GM18951 (cell line): ENCODE measurements around the gene CBX4.

Source experiments
- POLR2A ChIP-seq: IDR thresholded peaks from 4 replicates; pipeline ENCODE4 v1.6.1; 2011; ENCODE audit warnings: mild to moderate bottlenecking; ENCODE audit not compliant: insufficient read length, insufficient read depth; ENCODE audit errors: extremely low read depth
- in situ Hi-C: fragments of 300-500 bp; cut with MboI; formaldehyde crosslinking; loops from one replicate; pipeline ENCODE4 v1.12.0; 2022; ENCODE audit warnings: low sequenced_read_pairs, mixed read lengths, inconsistent platforms; ENCODE audit not compliant: unreplicated experiment

Gene CBX4

DNA sequence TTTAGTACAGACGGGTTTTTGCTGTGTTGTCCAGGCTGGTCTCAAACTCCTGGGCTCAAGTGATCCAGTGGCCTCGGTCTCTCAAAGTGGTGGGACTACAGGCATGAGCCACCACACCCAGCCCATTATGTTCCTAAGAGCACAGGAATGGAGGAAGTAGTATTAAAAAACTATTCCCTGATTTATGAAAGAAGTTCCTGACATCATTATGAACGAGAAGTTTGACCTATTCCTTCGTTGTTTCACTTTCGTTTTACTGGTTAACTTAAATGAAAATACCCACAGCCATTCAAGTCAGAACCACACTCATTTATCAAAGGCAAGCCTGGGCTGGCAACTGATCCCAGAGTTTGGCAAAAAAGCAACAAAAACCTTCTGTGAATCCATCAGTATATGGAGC is 13.5 kb upstream of the CBX4 start:
- in situ Hi-C loops: no loop called here

DNA sequence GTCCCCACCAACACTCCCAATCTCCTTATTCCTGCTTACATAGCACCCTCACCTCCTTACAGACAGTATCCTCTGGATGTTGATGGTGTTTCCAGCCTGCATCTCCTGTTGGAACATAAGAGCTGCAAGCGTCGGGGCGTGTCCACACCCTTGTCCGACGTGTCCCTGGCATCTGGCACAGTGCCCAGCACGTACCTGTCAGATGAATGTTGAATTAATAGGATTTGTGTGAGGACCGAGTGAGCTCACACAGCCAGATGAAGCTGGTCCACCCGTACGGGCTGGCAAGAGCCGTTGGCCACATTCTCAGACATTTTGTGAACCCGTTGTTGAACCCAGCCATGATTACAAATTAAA is 12.2 kb upstream of the CBX4 start:
- TF ChIP-seq POLR2A: no peak
- in situ Hi-C loops: no loop called here

More for the DNA sequence above, 13.5 kb upstream of the CBX4 start:
- no peak for TF ChIP-seq POLR2A

GRCh38 chr17:79850571-79851460 is 11.6 kb upstream of the CBX4 start:
- no peak for TF ChIP-seq POLR2A
- in situ Hi-C loops: no loop called here

GRCh38 chr17:79849953-79850352 is 10.7 kb upstream of the CBX4 start:
- TF ChIP-seq POLR2A: no peak
- in situ Hi-C loops: no loop called here

DNA sequence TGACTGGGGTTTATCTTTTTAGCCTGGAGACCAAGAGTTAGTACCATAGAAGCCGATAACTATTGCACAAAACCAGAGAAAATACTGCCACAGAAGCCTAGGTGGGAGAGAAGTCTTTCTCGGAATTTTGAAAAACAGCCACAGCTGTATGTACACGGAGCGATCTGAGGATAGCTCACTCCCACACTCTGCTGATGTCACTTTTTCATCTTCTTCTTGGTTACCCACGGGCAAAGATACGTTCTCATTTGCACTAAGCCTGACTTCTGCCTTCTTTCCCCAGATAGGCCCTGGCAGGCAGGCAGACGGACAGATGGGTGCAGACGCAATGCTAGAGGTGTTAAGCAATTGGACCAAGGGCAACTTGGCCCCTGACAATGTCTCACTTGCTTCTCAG is 9.1 kb upstream of the CBX4 start:
- no peak for TF ChIP-seq POLR2A
- in situ Hi-C loops: no loop called here

GRCh38 chr17:79847698-79848369 is 8.6 kb upstream of the CBX4 start:
- in situ Hi-C loops: no loop called here
- TF ChIP-seq POLR2A: no peak

GRCh38 chr17:79845601-79845949 is 6.3 kb upstream of the CBX4 start:
- in situ Hi-C loops: no loop called here
- no peak for TF ChIP-seq POLR2A

DNA sequence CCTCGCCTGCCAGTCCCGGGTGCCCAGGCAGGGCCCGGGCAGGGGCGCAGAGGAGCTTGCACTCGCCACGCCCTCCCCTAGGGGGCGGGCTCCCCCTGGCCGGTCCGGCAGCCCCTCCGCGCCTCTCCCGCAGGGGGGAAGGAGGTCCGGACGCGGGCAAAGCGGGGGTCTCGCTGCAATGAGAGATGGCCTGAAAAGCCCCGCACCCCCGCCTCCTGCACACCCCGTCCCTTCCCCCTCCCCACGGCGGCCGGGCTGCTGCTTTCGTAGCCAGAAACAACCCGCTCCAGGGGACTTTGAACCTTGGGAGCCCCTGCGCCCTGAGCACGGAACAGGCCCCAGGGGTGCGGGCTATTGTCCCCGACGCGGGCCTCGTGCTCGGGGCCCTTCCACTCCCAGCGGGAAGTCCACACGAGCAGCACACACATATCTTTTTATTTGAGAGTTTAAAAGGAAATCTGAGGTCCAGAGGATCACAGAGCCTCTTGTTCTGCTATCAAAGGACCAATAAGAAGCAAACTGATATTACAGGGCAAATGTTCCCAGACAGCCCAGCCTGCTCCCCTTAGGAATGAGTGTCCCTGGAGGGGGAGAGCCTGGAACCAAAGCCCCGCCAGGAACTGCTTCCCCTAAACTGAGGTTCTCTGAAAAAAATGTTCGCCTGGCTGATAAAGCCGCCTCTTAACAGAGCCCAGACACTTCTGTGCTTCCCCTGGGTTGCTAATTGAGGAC is 5.8 kb upstream of the CBX4 start:
- no peak for TF ChIP-seq POLR2A
- in situ Hi-C loops: no loop called here

- TF ChIP-seq POLR2A: no peak
Observed at GRCh38 chr17:79843816-79844800, 4.9 kb upstream of the CBX4 start.

DNA sequence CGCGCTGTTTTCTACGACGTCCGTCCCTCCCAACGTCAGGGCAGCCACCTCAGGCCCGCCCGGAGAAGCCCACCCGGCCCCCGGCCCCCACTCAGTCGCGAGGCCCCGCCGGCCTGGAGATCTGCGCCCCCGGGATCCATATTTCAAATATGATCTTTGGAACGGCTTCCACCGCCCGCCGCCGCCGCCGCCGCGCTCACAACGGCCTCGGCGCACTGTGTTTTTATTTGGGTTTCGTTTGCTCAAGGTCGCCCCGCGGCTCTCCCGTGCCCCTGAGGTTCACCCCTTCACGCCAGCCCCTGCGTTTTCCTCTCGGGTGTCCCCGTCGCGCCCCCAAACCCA is 4.2 kb upstream of the CBX4 start:
- TF ChIP-seq POLR2A: no peak
- in situ Hi-C loops: no loop called here

More at GRCh38 chr17:79843816-79844800, 4.9 kb upstream of the CBX4 start:
- in situ Hi-C loops: no loop called here

GRCh38 chr17:79842656-79843473 is 3.6 kb upstream of the CBX4 start:
- in situ Hi-C loops: no loop called here
- no peak for TF ChIP-seq POLR2A

DNA sequence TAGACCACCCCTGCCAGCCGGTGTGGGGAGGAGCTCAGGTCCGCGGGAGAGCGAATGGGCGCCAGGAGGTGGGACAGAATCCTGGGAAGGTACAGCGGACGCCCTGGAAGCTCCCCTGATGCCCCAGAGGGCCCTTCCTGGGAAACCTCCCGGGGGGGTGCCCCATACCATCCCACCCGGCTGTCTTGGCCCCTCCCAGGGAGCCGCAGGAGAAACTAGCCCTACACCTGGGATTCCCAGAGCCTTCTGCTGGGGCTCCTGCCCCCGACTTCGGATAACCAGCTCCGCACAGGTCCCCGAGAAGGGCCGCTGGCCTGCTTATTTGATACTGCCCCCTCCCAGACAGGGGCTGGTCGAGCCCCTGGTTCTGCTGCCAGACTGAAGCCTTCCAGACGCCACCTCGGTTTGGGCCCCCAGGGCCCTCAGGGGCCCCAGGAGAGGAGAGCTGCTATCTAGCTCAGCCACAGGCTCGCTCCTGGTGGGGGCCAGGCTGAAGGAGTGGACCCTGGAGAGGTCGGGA is 3.0 kb upstream of the CBX4 start:
- in situ Hi-C loops: no loop called here
- TF ChIP-seq POLR2A: no peak
